Fibroblast of skin of scalp (primary cell): ENCODE results near the gene COMMD4.
"Not testable (repeated sequence)": the region's sequence is repeated elsewhere in the genome, so short reads cannot be mapped to it uniquely, and the experiment has no call there.

Source experiments
- DNase-seq: peaks from one replicate; pipeline ENCODE4 v3.0.0-alpha.2; 2013

Gene COMMD4

GRCh38 chr15:75333654-75334419 lies 2.0 kb upstream of the COMMD4 start:
- not testable (repeated sequence) for DNase-seq

GRCh38 chr15:75335313-75335704 lies 554 bp upstream of the COMMD4 start:
- DNase-seq = no peak

- DNase-seq = no peak
These were observed 2.9 kb downstream of the COMMD4 start for GRCh38 chr15:75338661-75339240.

- no peak for DNase-seq
These were observed 3.8 kb downstream of the COMMD4 start for GRCh38 chr15:75339531-75340240.

- DNase-seq = no peak
These were observed 6.4 kb downstream of the COMMD4 start for GRCh38 chr15:75342221-75342620.

GRCh38 chr15:75343953-75344352 lies 8.1 kb downstream of the COMMD4 start:
- not testable (repeated sequence) for DNase-seq

- DNase-seq = no peak
These were observed 10.9 kb downstream of the COMMD4 start, which contains the start of gene NEIL1 for GRCh38 chr15:75346796-75347221. TSS of gene NEIL1 (plus strand) at chr15:75347039. CDS start at chr15:75348906, 1,867 bp downstream.

- DNase-seq = no peak
These were observed 11.6 kb downstream of the COMMD4 start for GRCh38 chr15:75347222-75348033.

- no peak for DNase-seq
These were observed 12.2 kb downstream of the COMMD4 start for GRCh38 chr15:75348034-75348561.

- DNase-seq = no peak
These were observed 12.9 kb downstream of the COMMD4 start for GRCh38 chr15:75348562-75349350.

- DNase-seq = not testable (repeated sequence)
These were observed 13.4 kb downstream of the COMMD4 start for GRCh38 chr15:75349351-75349669.

- DNase-seq = no peak
These were observed 14.2 kb downstream of the COMMD4 start for GRCh38 chr15:75349851-75350588.

GRCh38 chr15:75350601-75351361 lies 14.9 kb downstream of the COMMD4 start:
- no peak for DNase-seq

- DNase-seq = no peak
These were observed 16.6 kb downstream of the COMMD4 start for GRCh38 chr15:75352186-75353080.

GRCh38 chr15:75353604-75354003 lies 17.7 kb downstream of the COMMD4 start:
- DNase-seq = no peak

GRCh38 chr15:75354454-75354853 lies 18.6 kb downstream of the COMMD4 start:
- DNase-seq = no peak

- no peak for DNase-seq
These were observed 19.5 kb downstream of the COMMD4 start for GRCh38 chr15:75355369-75355768.

- no peak for DNase-seq
These were observed 20.1 kb downstream of the COMMD4 start for GRCh38 chr15:75356006-75356405.

- DNase-seq = no peak
These were observed 20.7 kb downstream of the COMMD4 start for GRCh38 chr15:75356517-75356916.
